NCI-H2227 treated with DMSO at 0.1 percent for 48 hours (cell line): ENCODE measurements around the gene CCDC57.

Experiments
- DNase-seq: peaks from one replicate; lab custom pipeline; 2025; lab: John Stamatoyannopoulos, UW

Gene CCDC57

GRCh38 chr17:82121660-82122629 lies 90.7 kb downstream of the CCDC57 start:
- DNase-seq, result no peak

DNA sequence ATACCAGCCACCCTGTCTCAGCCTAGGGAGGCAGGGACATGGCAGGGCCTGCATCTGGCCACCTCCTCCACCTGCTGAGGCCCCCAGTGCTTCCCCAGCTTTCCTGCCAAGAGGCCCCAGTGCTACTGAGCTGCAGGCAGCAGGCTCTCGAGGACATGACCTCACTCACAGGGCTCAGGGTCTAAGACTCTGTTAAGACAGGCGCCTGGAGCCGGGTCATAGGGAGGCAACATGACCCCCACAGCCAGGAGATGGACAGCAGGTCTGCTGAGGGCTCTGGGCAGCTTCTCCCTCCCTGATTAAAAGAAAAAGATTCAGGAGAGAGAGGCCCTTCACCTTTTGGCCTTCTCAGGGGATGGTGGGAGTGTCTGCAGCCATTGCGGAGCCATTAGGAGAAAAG lies 91.4 kb downstream of the CCDC57 start:
- DNase-seq, result no peak

DNA sequence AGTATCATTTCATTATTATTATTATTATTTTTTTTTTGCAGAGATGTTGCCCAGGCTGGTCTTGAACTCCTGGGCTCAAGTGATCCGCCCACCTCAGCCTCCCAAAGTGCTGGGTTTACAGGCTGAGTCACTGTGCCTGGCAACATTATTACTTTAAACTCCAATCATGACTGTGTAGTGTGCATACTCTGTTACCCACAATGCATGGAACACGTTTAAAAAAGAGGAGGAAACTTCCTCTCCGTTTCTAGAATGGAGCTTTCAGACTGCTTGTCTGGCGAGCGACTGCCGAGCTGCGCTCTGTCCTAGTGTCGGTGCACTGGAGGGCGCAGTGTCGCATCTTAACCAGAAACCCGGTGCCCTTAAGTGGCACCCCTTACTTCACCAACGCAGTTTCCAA lies 92.5 kb downstream of the CCDC57 start:
- DNase-seq, result no peak

- DNase-seq, result no peak
These were observed 93.7 kb downstream of the CCDC57 start for GRCh38 chr17:82118815-82119380.

DNA sequence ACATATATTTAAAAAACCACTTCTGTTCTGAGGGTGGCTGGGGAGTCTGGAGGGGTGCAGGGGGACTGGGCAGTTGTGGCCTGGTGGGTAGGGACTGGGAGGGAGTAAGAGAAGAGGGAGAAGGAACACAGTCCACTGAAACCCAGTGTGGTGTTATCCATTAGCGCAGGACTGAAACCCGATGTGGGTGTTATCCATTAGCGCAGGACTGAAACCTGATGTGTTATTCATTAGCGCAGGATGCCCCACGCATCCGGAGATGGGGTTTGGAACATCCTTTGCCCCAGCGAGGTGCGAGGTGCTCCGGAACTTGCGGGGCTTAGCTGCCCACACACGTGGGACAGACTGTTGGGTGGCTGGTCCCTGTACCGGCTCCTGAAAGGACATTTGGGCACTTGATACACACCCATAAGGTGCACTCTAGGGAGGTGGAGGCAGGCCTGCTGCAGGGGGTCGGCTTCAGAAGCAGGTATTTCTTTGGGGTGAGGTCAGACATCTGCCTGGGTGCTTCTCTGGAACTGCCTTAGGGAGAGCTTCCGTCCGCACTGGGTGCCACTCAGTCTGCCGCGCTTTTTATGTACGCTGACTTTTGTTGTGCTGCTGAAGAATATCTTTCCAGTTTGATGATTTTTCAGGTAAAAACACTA lies 94.4 kb downstream of the CCDC57 start:
- DNase-seq, result no peak

GRCh38 chr17:82117139-82118090 lies 95.2 kb downstream of the CCDC57 start:
- DNase-seq, result no peak

GRCh38 chr17:82116246-82116645 lies 96.4 kb downstream of the CCDC57 start:
- no peak for DNase-seq

GRCh38 chr17:82114872-82115271 lies 97.8 kb downstream of the CCDC57 start:
- no peak for DNase-seq

DNA sequence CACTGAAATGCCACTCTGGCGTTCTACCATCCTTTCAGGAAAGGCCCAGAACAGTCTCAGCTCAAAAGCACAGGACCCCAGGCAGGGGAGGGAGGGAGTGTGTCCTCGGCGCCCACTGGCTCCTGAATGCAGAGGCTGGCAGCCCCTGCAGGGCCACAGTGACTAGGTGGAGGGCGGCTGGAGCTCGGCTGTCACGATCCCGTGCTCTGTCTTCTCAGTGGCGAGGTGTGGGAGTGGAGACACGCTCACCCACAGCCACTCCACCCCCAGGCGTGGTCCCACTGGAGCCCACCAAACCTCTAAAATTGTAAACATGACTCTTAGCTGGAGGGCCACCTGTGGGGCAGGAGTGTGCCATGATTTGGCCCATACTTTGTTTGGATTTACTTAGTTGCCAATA lies 98.2 kb downstream of the CCDC57 start:
- no peak for DNase-seq

DNA sequence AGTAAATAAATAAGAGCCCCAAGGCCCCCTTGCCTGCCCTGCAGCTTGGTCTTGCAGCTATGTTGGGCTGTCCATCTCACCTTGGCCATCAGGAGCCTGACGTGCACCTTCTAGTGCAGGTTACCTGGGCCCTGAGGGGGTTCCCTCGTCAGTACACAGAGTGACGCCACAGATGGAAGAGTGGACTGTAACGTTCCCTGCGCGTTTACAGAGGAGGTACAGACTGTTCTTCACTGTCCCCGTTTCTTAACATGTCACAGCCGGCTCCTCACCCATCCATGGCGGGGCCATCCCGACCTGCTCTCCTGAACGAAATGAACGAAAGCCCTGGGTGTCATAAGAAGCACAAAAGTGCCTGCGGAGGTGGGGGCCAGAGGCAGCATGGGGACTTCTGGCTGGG lies 98.7 kb downstream of the CCDC57 start:
- DNase-seq, result no peak

DNA sequence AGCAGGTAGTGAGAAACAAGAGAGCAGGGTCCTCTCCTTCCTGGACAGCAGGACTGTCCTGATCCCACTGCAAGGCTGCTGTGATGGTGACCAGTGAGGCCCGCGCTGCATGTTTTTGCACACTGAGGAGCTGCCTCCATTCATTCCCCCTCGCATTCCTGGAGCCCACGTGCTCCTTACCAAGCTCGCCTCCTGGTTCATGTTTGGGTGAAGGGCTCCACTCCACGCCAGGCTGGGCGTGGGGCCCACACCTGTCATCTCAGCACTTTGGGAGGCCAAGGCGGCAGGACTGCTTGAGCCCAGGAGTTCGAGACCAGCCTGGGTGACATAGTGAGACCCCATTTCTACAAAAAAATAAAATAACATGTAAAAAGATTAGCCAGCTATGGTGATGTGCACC lies 99.2 kb downstream of the CCDC57 start:
- no peak for DNase-seq

DNA sequence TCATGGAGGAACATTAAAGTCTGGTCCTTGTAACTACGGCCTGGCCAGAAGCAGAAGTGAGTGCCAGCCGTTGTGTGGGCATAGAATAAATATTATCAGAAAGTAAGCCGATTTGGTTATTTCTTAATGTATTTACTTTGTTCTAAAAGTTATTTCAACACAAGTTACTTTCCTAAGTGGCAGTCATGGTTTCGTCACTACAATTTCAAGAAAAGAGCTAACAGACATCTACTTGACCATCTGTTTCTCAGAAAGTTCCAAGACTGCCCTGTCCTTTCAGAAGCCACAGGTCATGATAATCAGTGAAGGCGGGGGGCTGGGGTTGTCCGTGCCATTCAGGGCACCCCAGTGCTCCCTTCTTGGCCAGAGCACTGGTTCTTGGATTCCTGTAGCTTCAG lies 99.7 kb downstream of the CCDC57 start:
- no peak for DNase-seq

DNA sequence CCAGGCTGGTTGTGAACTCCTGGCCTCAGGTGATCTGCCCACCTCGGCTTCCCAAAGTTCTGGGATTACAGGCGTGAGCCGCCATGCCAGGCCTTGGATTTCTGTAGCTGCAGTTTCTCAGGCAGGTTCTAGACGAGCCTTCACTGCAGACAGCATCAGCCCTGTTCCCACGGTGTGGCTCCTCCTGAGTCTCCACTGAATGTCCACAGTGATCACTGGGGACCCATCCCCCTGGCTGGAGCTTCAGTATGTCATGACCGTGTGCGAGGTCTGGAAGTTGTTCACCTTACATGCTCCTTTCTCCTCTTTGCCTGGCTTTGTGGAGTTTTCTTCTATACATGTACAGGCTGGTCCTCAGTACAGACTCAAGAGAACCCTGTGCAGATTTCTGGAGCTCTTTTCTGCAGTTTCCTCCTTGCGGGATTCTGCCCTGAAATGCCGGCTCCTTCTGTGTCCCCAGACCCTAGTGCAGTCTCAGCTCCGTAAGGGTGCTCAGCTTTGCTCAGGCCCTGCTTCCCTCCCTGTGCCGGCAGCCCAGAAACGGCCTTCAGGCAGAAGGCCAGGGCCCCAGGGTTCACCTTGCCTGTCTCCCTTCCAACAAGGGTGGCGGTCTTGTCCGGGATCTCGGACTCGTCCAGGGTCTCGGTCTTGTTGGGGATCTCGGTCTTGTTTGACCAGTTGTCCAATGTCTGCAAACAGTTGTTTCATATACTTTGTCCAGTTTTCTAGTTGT lies 100.3 kb downstream of the CCDC57 start:
- no peak for DNase-seq

- DNase-seq, result no peak
These were observed 102.3 kb downstream of the CCDC57 start for GRCh38 chr17:82110298-82110697.

- no peak for DNase-seq
These were observed 103.6 kb downstream of the CCDC57 start for GRCh38 chr17:82108961-82109475.

DNA sequence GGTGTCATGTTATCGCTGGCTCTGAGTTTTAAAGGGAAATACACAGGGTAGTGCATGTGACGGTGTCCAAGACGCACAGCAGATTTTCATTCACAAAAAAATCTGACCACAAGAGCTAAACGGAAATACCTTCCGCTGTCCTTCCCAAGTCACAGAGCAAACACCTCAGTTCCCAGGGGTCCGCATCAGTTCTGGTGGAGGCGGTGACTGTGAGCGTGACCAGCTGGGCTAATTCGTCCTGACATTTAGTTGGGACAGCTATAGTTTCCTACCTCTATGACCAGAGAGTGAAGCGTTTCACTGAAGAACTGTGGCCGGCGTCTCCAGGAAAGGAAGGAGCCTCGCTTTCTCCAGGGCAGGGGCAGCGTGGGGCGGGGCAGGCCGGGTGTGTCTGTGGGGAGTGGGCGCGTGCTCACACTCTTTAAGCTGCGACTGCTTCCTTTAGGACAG lies 104.1 kb downstream of the CCDC57 start:
- DNase-seq, result no peak

- DNase-seq, result no peak
These were observed 104.6 kb downstream of the CCDC57 start for GRCh38 chr17:82108038-82108437.

DNA sequence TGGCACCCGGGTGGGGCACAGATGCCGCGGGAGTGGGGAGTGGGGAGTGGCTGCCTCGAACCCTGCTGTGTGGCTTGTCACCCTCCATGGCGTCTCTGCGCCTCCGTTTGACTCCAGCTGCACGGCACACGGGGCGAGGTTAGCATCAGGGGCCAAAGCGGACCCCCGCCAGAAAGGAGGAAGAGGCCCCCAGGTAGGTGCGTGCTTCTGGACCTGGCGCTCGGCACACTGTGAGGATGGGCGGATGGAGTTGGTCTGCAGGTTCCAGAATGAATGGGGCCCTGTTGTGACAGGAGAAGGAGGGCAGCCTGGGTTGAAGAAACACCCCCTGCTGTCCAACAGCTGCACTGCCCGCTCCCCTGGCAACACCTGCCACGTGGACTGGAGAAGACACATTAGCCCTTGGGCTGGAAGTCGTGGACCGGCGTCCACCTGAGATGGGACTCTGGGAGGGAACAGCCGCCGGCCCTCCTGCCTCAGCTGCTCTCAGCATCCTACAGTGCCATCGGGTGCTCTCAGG lies 105.2 kb downstream of the CCDC57 start:
- DNase-seq, result no peak

GRCh38 chr17:82106688-82107305 lies 105.8 kb downstream of the CCDC57 start:
- DNase-seq, result no peak
